Stimulated activated effector memory CD8-positive, alpha-beta T cell treated with anti-CD3 and anti-CD28 coated beads, Interleukin-12 subunit alpha, Interleukin-12 subunit beta, amount 100 ng/mL, for 72 hours (primary cell): Measurements from ENCODE around the gene PHC2.

Experiments
- ATAC-seq: fragments of 150-1000 bp; cut with Tn5 transposase; 2 replicates; pipeline ENCODE4 v1.10.0; 2021
- DNase-seq, 2 donors: peaks; one replicate each; pipeline ENCODE4 v3.0.0; 2021 to 2022; ENCODE audit warnings: low spot score in 2 of 2
- H3K27ac Mint-ChIP-seq: one replicate; pipeline ENCODE4 v1.8.0; 2022; ENCODE audit warnings: mild to moderate bottlenecking, mixed read lengths
- H3K36me3 Mint-ChIP-seq: one replicate; pipeline ENCODE4 v1.8.0; 2022; ENCODE audit warnings: mild to moderate bottlenecking, mixed read lengths
- H3K4me1 Mint-ChIP-seq: one replicate; pipeline ENCODE4 v1.8.0; 2022; ENCODE audit warnings: mixed read lengths
- H3K4me3 Mint-ChIP-seq: one replicate; pipeline ENCODE4 v1.8.0; 2022; ENCODE audit warnings: mild to moderate bottlenecking, mixed read lengths
- H3K9me3 Mint-ChIP-seq: one replicate; pipeline ENCODE4 v1.8.0; 2022; ENCODE audit warnings: mixed read lengths

The PHC2 gene

DNA sequence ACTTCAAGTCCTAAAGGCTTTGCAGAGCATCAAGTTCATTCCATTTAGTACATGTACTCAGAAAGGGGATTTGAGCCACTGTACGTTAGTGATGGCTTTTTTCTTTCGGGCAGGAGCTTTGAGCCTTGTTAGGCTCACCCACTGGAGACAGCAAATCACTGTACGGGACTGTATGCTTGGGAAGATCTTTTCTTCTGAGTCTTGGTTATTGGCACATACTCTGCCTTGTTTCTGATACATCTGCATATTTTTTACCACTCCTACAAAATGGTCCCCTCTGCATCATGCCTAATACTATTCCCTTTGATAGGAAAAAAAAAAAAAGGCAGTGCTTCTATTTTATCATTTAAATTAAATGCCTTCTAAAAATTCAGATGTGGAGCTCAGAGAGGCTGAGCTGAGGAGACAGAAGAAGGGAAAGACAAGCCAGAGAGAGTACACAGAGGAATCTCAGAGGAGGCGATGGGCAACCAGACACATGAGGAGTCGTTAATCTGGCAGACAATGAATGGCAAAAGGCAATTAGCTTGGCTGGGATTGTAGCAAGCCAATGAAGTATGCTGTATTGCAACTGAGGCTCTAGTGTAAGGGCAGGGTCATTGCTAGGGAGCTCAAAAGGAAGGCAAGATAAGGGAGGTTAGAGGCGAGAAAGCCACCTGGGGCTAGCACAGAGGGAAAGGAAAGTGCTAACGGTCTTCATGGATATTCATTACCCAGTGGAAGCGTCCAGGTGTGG is 39.4 kb downstream of the PHC2 start:
- no peak for DNase-seq
- Mint-ChIP-seq H3K36me3 (no peaks in the 10 kb centered on the region), H3K9me3 (no peaks in the 10 kb centered on the region), H3K27ac (no peak overlapping the region), H3K4me3 (no peak overlapping the region), H3K4me1 (no peaks in the 10 kb centered on the region)
- ATAC-seq = no peak

GRCh38 chr1:33390542-33390941 is 40.4 kb downstream of the PHC2 start:
- Mint-ChIP-seq H3K4me3 (no peak overlapping the region), H3K9me3 (no peaks in the 10 kb centered on the region), H3K27ac (no peak overlapping the region), H3K4me1 (no peaks in the 10 kb centered on the region), H3K36me3 (no peaks in the 10 kb centered on the region)
- DNase-seq (no peak), ATAC-seq (no peak)

GRCh38 chr1:33388805-33389771 is 41.8 kb downstream of the PHC2 start:
- no peak overlapping the region for H3K27ac Mint-ChIP-seq

GRCh38 chr1:33387625-33388024 is 43.3 kb downstream of the PHC2 start:
- H3K4me3 Mint-ChIP-seq = no peak overlapping the region
- H3K36me3 Mint-ChIP-seq = no peaks in the 10 kb centered on the region
- ATAC-seq = no peak
- no peaks in the 10 kb centered on the region for H3K4me1 Mint-ChIP-seq
- H3K27ac Mint-ChIP-seq = no peak overlapping the region
- DNase-seq = peak in 1 of 2 donors; percentile 30
- no peaks in the 10 kb centered on the region for H3K9me3 Mint-ChIP-seq

More at GRCh38 chr1:33388805-33389771, 41.8 kb downstream of the PHC2 start:
- Mint-ChIP-seq H3K36me3 (no peaks in the 10 kb centered on the region), H3K4me1 (no peaks in the 10 kb centered on the region), H3K4me3 (no peak overlapping the region), H3K9me3 (no peaks in the 10 kb centered on the region)
- peak in 1 of 2 donors; percentile 22 for DNase-seq
- no peak for ATAC-seq

GRCh38 chr1:33385251-33385650 is 45.6 kb downstream of the PHC2 start:
- Mint-ChIP-seq H3K36me3 (no peaks in the 10 kb centered on the region), H3K27ac (no peak overlapping the region), H3K9me3 (no peaks in the 10 kb centered on the region), H3K4me3 (no peak overlapping the region), H3K4me1 (peaks cover 7% of the 10 kb centered on the region)
- ATAC-seq = no peak
- DNase-seq = no peak

DNA sequence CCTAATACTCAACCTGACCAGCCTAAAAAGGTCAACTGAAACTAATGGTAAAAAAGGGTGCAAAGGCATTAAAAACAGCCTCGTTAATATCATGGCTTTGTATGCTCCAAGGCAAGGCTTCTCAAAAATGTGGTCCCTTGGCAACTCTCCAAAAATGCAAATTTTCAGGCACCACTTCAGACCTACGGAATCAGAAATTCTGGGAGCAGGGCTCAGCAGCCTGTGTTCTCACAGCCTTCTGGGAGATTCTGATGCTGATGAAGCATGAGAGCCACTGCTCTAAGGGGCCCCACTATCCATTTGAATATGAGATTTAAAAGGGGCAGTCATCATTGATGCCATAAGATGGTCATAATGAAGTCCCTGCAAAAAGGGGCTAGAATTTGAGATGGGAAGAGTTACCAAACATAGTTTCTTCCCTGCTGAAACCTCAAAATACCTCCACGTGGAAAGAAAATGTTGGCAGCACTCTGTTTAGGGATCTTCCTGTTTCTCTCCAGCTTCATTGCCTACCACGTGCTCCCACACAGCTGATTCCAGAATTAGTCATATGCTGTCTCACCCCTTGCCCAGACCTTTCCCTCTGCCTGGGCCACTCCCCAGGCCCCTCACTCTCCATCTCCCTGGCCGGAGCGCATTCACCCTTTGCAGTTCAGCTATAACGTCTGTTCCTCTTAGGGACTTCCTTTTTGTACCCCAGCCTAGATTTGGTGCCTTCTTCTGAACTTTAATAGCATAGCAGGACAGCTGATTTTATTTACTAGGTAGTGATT is 46.7 kb downstream of the PHC2 start:
- DNase-seq (no peak), ATAC-seq (no peak)
- Mint-ChIP-seq H3K4me1 (peaks cover 15% of the 10 kb centered on the region), H3K9me3 (no peaks in the 10 kb centered on the region), H3K36me3 (no peaks in the 10 kb centered on the region), H3K27ac (no peak overlapping the region), H3K4me3 (no peak overlapping the region)

DNA sequence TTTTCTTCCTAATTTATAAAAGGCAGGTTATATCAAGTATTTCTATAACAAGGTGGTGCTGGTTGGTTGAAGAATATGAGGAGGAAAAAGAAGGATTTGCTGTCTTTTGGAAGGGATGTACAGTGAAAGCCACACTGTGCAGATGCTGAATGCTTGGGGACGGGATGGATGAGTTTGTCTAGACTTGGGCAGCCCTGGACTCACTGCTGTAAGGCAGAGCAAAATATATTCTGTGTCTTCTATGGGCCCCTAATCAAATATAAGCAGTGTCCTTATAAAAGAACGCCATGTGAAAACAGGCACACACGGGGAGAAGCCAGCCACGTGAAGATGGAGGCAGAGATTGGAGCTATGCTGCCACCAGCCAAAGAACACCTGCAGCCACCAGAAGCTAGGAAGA is 47.4 kb downstream of the PHC2 start:
- no peaks in the 10 kb centered on the region for H3K9me3 Mint-ChIP-seq
- no peak overlapping the region for H3K27ac Mint-ChIP-seq
- ATAC-seq (no peak), DNase-seq (no peak)
- no peaks in the 10 kb centered on the region for H3K36me3 Mint-ChIP-seq
- H3K4me3 Mint-ChIP-seq = no peak overlapping the region
- peaks cover 15% of the 10 kb centered on the region for H3K4me1 Mint-ChIP-seq

GRCh38 chr1:33382661-33383415 is 48.1 kb downstream of the PHC2 start:
- no peak overlapping the region for H3K4me3 Mint-ChIP-seq
- peaks cover 15% of the 10 kb centered on the region for H3K4me1 Mint-ChIP-seq

GRCh38 chr1:33381977-33382376 is 48.9 kb downstream of the PHC2 start:
- H3K9me3 Mint-ChIP-seq = no peaks in the 10 kb centered on the region
- ATAC-seq (no peak), DNase-seq (no peak)
- no peak overlapping the region for H3K4me3 Mint-ChIP-seq
- H3K4me1 Mint-ChIP-seq = peaks cover 15% of the 10 kb centered on the region
- no peaks in the 10 kb centered on the region for H3K36me3 Mint-ChIP-seq
- no peak overlapping the region for H3K27ac Mint-ChIP-seq

More at GRCh38 chr1:33382661-33383415, 48.1 kb downstream of the PHC2 start:
- H3K36me3 Mint-ChIP-seq = no peaks in the 10 kb centered on the region
- H3K27ac Mint-ChIP-seq = no peak overlapping the region
- DNase-seq (no peak), ATAC-seq (no peak)
- no peaks in the 10 kb centered on the region for H3K9me3 Mint-ChIP-seq

DNA sequence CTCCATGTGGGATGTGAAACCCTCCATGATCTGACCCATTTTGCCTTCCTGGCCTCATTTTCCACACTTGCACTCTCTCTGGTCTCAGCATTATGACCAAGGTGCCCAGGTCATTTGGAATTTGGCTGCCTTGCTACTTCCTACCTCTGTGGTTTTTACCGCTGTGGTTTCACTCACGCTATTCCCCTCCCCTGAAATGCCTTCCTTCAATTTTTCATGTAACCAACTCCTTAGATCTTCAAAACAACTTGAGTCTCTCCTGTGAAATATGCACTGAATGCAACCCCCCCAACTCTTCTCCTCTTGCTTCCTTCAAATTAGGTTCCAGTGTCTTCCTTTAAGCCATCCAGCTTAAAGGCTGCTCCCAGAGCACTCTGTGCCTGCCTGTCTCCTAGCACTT is 50.1 kb downstream of the PHC2 start:
- Mint-ChIP-seq H3K9me3 (no peaks in the 10 kb centered on the region), H3K4me1 (peaks cover 15% of the 10 kb centered on the region), H3K4me3 (no peak overlapping the region), H3K27ac (no peak overlapping the region), H3K36me3 (no peaks in the 10 kb centered on the region)
- ATAC-seq (no peak), DNase-seq (no peak)

- Mint-ChIP-seq H3K36me3 (no peaks in the 10 kb centered on the region), H3K4me1 (peaks cover 15% of the 10 kb centered on the region), H3K4me3 (no peak overlapping the region), H3K9me3 (no peaks in the 10 kb centered on the region), H3K27ac (no peak overlapping the region)
- ATAC-seq (no peak), DNase-seq (no peak)
Observed at GRCh38 chr1:33379631-33380354, 51.1 kb downstream of the PHC2 start.

GRCh38 chr1:33378976-33379375 is 51.9 kb downstream of the PHC2 start:
- no peak for ATAC-seq
- Mint-ChIP-seq H3K9me3 (no peaks in the 10 kb centered on the region), H3K4me3 (no peak overlapping the region), H3K4me1 (peaks cover 15% of the 10 kb centered on the region), H3K27ac (no peak overlapping the region), H3K36me3 (no peaks in the 10 kb centered on the region)
- no peak for DNase-seq

GRCh38 chr1:33378524-33378923 is 52.4 kb downstream of the PHC2 start:
- no peak for DNase-seq
- no peaks in the 10 kb centered on the region for H3K9me3 Mint-ChIP-seq
- H3K4me1 Mint-ChIP-seq = peaks cover 15% of the 10 kb centered on the region
- no peak for ATAC-seq
- no peak overlapping the region for H3K27ac Mint-ChIP-seq
- no peaks in the 10 kb centered on the region for H3K36me3 Mint-ChIP-seq
- H3K4me3 Mint-ChIP-seq = no peak overlapping the region

DNA sequence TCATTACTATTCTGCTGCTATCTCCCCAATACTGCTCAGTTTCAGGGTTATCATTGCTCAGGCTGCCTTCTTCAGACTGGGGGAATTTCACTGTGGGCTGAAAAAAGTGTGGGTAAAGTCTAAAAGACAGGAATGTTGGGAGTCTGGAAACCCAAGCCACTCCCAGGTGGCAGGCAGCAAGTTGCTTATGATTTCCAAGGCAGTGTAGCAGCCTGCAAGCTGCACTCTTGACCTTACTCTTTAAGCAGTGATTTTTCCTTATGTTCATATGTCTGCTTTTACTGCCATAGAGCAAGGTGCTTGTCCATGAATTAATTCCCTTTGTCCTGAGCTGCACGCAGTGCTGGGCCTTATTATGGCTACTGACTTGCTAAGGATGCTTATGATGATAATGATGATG is 53.1 kb downstream of the PHC2 start:
- Mint-ChIP-seq H3K9me3 (no peaks in the 10 kb centered on the region), H3K4me3 (no peak overlapping the region), H3K4me1 (peaks cover 15% of the 10 kb centered on the region), H3K36me3 (no peaks in the 10 kb centered on the region), H3K27ac (no peak overlapping the region)
- ATAC-seq (no peak), DNase-seq (no peak)
